Measurements from ENCODE around the gene BCKDK. TPM values are rescaled to one million over a fixed set of nuclear protein-coding genes. Genes with fewer than 3 reads are reported as not detected.

Gene BCKDK
- total and polyA plus RNA-seq, 2 donors (not counting 3 experiments of a cell fraction or from before 2014, with no cell fraction given), result 57.8 to 78.3 TPM

GRCh38 chr16:31063495-31063842 is 44.7 kb upstream of the BCKDK start:
- H3K36me3 ChIP-seq (ENCODE audit: control insufficient read depth in 2 of 2, extremely low read depth in 1 of 2, insufficient read depth in 2 of 2, low read length in 2 of 2), result peaks cover 0 to 17% of the 10 kb centered on the region in 2 experiments
- no peak overlapping the region for H3K9ac ChIP-seq (replicated peaks; ENCODE audit: extremely low read depth, insufficient read depth, low read length)
- peaks cover 10% of the 10 kb centered on the region for H3K4me1 ChIP-seq (ENCODE audit: control insufficient read depth, extremely low read depth, insufficient read depth, low read length)
- H3K9me1 ChIP-seq (replicated peaks; ENCODE audit: control insufficient read depth, extremely low read depth, insufficient read depth, low read length), result no peaks in the 10 kb centered on the region
- TF ChIP-seq EZH2 (IDR thresholded peaks at IDR 0.05; ENCODE audit: borderline replicate concordance, low read depth, low read length, severe bottlenecking) (no peak), POLR2A (IDR thresholded peaks at IDR 0.05; ENCODE audit: low read depth, low read length) (no peak), FOS (IDR thresholded peaks at IDR 0.05; ENCODE audit: borderline replicate concordance, insufficient read depth, low read length) (no peak), MAX (IDR thresholded peaks at IDR 0.05; ENCODE audit: insufficient read depth, insufficient read length) (no peak), POLR2AphosphoS5 (IDR thresholded peaks at IDR 0.05; ENCODE audit: insufficient read depth, low read depth, low read length) (no peak), GATA2 (IDR thresholded peaks at IDR 0.05; ENCODE audit: insufficient read depth, insufficient read length, low read depth, low read length) (no peak), CTCF (IDR thresholded peaks at IDR 0.05; ENCODE audit: extremely low read depth in 1 of 2, insufficient read depth in 1 of 2, low read depth in 1 of 2, low read length in 2 of 2) (no peak), JUN (IDR thresholded peaks at IDR 0.05; ENCODE audit: borderline replicate concordance, insufficient read depth, insufficient read length, low read depth) (no peak), MYC (IDR thresholded peaks at IDR 0.05; ENCODE audit: low read depth, low read length) (no peak)
- dilution Hi-C loops (cut with MboI; ENCODE audit: extremely low pct_ligation_motif_present, low sequenced_read_pairs), result no loop called here
- H3K79me2 ChIP-seq (ENCODE audit: control insufficient read depth, insufficient read depth, low read length), result peaks cover 13% of the 10 kb centered on the region
- no peak overlapping the region for H2AFZ ChIP-seq (ENCODE audit: low read depth, low read length)
- H3K4me3 ChIP-seq (replicated peaks in 1 of 3; ENCODE audit: insufficient read depth in 1 of 3, low read depth in 1 of 3, low read length in 3 of 3), result no peak overlapping the region
- ChIA-PET POLR2A (no interaction called here), CTCF (interaction anchor here (1.6 kb wide), 1 partner anchor 79 kb away, joined by 5 read pairs; no protein-coding TSS in a partner anchor)
- FAIRE-seq (no peak), DNase-seq (ENCODE audit: low read depth, low spot score) (no peak)
- H3K27me3 ChIP-seq (ENCODE audit: control insufficient read depth in 2 of 2, insufficient read depth in 2 of 2, low read length in 2 of 2), result no peaks in the 10 kb centered on the region
- no peaks in the 10 kb centered on the region for H4K20me1 ChIP-seq (replicated peaks; ENCODE audit: control insufficient read depth, extremely low read depth, insufficient read depth, low read length)
- intact Hi-C loops (cut with micrococcal nuclease), result no loop called here
- BruUV-seq (replicated peaks), result no TSS peak
- H3K27ac ChIP-seq (ENCODE audit: insufficient read depth, low read depth, low read length), result no peak overlapping the region
- no peak overlapping the region for H3K4me2 ChIP-seq (ENCODE audit: insufficient read depth, low read length)
- no peaks in the 10 kb centered on the region for H3K9me3 ChIP-seq (replicated peaks; ENCODE audit: control insufficient read depth, insufficient read depth, low read length)

Data from endothelial cell of umbilical vein (primary cell).